Testis (tissue), 3 donors: ENCODE results near the gene CCDC120. TPM values are rescaled to one million over a fixed set of nuclear protein-coding genes. Genes with fewer than 3 reads are reported as not detected.
A peak's percentile ranks its signal among the peaks of the same experiment; 100 is the strongest.

Source experiments
- DNase-seq: peaks from one replicate; pipeline ENCODE4 v3.0.0-alpha.2; 2019
- H3K27ac ChIP-seq, 2 donors: fragments of 200-600 bp; sonication (generic); one replicate each; pipeline ENCODE4 v1.5.1; 2019
- H3K27me3 ChIP-seq: fragments of 200-600 bp; sonication (generic); one replicate; pipeline ENCODE4 v1.5.1; 2019
- H3K36me3 ChIP-seq: fragments of 200-600 bp; sonication (generic); one replicate; pipeline ENCODE4 v1.5.1; 2017; ENCODE audit warnings: low read depth; ENCODE audit errors: missing control alignments
- H3K4me1 ChIP-seq: fragments of 200-600 bp; sonication (generic); one replicate; pipeline ENCODE4 v1.5.1; 2019
- H3K4me3 ChIP-seq, 2 donors: fragments of 200-600 bp; sonication (generic); one replicate each; pipeline ENCODE4 v1.5.1; 2017 to 2019
- H3K9me3 ChIP-seq: fragments of 200-600 bp; sonication (generic); one replicate; pipeline ENCODE4 v1.5.1; 2017
- POLR2A ChIP-seq: fragments of 450-650 bp; IDR thresholded peaks from one replicate; pipeline ENCODE4 v1.6.1; 2017; ENCODE audit warnings: antibody characterized with exemption, mild to moderate bottlenecking, moderate library complexity
- WGBS, 2 donors: methylation state at CpG; one replicate each; pipeline ENCODE4 v1.1.5; 2018; 5-methylcytosine and 5-hydroxymethylcytosine counted together
- intact Hi-C: fragments of 100-400 bp; cut with DNase I; formaldehyde crosslinking; loops from one replicate; pipeline ENCODE4 v1.15.1; 2023; ENCODE audit warnings: low total_unique reads
- polyA plus RNA-seq: library from polyadenylated mRNA; stranded (reverse); fragments of 350-450 nt; fragmentation: Illumina TruSeq; extraction: RNeasy Lipid Tissue Mini Kit (QIAGEN cat#74804); gene quantifications from one replicate; pipeline ENCODE4 v1.2.3, GENCODE V29; 2014; ENCODE audit warnings: low read depth, low replicate concordance; ENCODE audit not compliant: insufficient read depth
- total RNA-seq, 2 donors: library from RNA; depleted of rRNA; stranded (reverse); fragments of >200 nt; gene quantifications; one replicate each; pipeline ENCODE4 v1.2.3, GENCODE V29; 2016
- TF ChIP-seq, protein P1 (sequence below), 3 experiments: fragments of 450-650 bp in 2 of 3; fragments of 200-600 bp in 1 of 3; sonication (generic) in 1 of 3; IDR thresholded peaks; one replicate each; pipeline ENCODE4 v1.5.1; 2016 to 2019; ENCODE audit warnings: antibody characterized with exemption in 3 of 3, mild to moderate bottlenecking in 2 of 3, moderate library complexity in 1 of 3

The CCDC120 gene
- total and polyA plus RNA-seq, 3 donors from 2014 or later = 7.5 to 11.2 (median 11.0) TPM

DNA sequence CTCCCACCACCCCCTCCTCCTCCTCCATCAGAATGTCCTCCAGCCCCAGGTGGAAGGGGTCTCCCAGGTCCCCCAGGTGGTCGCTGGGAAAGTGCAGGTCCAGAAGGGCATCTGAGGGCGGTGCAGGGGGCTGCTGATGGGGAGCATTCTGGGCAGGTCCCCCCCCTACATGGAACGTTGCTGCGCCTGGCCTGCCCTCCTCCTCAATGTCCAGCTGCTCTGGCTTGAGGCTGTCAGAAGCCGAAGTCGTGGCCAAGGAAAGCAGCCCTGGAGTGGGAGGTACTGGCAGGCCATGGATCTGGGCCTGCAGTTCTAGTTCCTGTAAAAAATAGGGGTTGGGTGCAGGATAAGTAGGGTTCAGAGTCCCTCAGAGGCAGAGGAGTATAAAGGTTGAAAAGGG lies 28.5 kb upstream of the CCDC120 start:
- WGBS, 2 donors = 70% methylated on average over 6 of the region's 6 CpGs; no CpG with 5 or more reads in 1 of the 2 donors

DNA sequence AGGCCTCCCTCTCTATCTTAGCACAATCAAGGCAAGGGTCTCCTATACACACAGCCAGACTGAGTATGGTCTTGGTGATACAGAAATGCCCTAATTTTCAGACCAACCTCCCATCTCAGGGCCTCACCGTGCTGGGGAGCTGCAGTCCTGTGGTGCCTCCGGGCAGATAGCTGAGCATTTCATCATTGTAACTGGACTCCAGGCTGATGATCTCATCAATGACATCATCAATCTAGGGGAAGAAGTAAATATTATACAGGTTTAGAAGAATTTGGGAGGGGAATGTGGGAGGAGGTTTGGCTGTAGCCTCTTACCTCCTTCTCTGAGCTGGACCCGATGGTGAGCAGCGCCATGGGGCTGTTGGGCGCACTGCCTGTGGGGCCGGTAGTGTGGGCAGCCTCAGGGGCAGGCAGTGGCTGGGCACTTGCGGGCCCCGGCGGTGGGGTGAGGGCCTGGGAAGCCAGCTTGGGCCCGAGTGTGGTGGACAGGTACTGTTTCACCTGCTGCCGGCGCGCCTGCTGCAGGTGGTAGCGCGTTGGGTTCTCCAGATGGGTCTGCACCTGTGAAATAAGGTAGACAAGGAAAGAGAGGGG lies 20.8 kb upstream of the CCDC120 start:
- intact Hi-C loops = no loop called here
- Histone ChIP-seq H3K27ac (no peak overlapping the region), H3K36me3 (no peaks in the 10 kb centered on the region), H3K4me3 (no peak overlapping the region), H3K4me1 (peaks cover 6% of the 10 kb centered on the region), H3K9me3 (no peaks in the 10 kb centered on the region), H3K27me3 (no peaks in the 10 kb centered on the region)
- no peak for DNase-seq
- 80 to 93% methylated on average over 1 to 15 of the region's 15 CpGs for WGBS, 2 donors
- no peak for TF ChIP-seq POLR2A
- TF ChIP-seq, protein P1, sequence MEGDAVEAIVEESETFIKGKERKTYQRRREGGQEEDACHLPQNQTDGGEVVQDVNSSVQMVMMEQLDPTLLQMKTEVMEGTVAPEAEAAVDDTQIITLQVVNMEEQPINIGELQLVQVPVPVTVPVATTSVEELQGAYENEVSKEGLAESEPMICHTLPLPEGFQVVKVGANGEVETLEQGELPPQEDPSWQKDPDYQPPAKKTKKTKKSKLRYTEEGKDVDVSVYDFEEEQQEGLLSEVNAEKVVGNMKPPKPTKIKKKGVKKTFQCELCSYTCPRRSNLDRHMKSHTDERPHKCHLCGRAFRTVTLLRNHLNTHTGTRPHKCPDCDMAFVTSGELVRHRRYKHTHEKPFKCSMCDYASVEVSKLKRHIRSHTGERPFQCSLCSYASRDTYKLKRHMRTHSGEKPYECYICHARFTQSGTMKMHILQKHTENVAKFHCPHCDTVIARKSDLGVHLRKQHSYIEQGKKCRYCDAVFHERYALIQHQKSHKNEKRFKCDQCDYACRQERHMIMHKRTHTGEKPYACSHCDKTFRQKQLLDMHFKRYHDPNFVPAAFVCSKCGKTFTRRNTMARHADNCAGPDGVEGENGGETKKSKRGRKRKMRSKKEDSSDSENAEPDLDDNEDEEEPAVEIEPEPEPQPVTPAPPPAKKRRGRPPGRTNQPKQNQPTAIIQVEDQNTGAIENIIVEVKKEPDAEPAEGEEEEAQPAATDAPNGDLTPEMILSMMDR (IDR thresholded peaks at IDR 0.05) = no peak

More for the DNA sequence above, 28.5 kb upstream of the CCDC120 start:
- DNase-seq = no peak
- no peak overlapping the region for H3K27ac ChIP-seq
- no peaks in the 10 kb centered on the region for H3K27me3 ChIP-seq
- intact Hi-C loops = no loop called here
- peaks cover 6% of the 10 kb centered on the region for H3K4me1 ChIP-seq
- H3K9me3 ChIP-seq = no peaks in the 10 kb centered on the region
- H3K4me3 ChIP-seq = no peak overlapping the region
- H3K36me3 ChIP-seq = no peaks in the 10 kb centered on the region
- TF ChIP-seq, protein P1 (IDR thresholded peaks at IDR 0.05) = no peak
- no peak for TF ChIP-seq POLR2A

DNA sequence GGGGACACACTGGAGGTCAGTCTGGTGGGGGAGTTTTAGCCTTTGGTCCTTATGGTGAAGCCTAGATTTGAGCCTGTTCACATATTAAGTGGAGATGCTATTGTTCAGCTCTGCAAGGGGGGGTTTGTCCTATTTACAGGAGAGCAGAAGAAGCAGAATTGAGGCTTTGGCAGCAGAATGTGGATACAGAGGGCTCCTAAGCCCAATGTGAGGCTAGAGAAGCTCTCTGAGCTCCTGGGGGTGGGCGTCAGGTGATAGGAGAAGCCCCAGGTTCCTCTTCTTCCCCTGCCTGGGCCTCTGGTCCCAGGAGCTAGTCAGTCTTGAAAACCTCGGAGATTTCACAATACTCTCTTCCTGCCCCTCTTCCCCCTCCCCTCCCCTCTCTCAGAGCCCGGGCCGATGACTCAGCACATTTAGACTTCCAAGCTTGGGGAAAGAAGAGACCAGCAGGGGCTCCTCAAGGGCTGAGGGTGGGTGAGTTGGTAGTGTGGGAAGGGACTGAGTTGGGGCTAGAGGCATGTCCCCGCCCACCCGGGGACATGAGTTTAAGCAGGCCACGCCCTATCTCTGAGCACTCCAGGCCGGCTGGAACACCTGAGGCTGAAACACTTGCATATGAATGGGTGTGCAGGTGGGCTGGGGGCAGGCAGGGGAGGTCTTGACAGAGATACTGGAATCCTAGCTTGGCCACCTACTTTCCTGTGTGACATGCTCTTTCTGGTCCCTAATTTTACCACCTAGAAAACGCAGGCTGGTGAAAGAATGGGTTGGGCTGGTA lies 19.0 kb upstream of the CCDC120 start:
- no peak for TF ChIP-seq POLR2A
- TF ChIP-seq, protein P1 (IDR thresholded peaks at IDR 0.05) = no peak
- H3K27ac ChIP-seq = peak overlapping the region; percentile 42 to 72
- no peaks in the 10 kb centered on the region for H3K9me3 ChIP-seq
- H3K4me1 ChIP-seq = no peaks in the 10 kb centered on the region
- no peaks in the 10 kb centered on the region for H3K36me3 ChIP-seq
- intact Hi-C loops = no loop called here
- 5 to 20% methylated on average over 4 to 9 of the region's 9 CpGs for WGBS, 2 donors
- no peaks in the 10 kb centered on the region for H3K27me3 ChIP-seq
- peak; percentile 69 for DNase-seq
- H3K4me3 ChIP-seq = no peak overlapping the region

DNA sequence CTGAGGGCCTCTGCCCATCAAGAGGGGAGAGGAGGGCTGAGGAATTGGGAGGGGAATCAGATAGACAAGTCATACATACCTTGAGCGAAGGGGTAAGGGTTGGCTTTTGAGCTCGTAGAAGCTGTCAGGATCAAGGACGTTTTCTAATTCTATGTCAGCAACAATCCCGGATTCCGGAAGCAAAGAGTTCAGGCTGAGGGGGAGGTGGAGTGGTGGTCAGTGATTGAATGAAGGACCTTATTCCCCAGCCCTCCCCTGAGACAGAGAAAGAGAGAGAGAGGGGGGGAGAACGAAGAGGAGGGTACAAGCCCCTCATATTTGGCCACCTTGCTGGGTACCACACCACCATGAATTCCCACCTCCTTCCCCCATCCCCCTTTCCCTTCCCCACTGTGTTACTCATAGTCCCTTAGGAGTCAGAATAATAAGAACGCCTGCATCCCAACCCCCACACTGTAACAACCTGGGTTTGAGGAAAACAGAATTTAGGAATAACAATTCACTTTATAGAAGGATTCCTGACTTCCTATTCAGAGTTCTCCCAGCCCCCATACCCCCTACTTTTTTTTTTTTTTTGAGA lies 18.3 kb upstream of the CCDC120 start:
- Histone ChIP-seq H3K36me3 (no peaks in the 10 kb centered on the region), H3K9me3 (no peaks in the 10 kb centered on the region), H3K4me3 (no peak overlapping the region), H3K27me3 (no peaks in the 10 kb centered on the region), H3K27ac (peak overlapping the region; percentile 42 to 72), H3K4me1 (no peaks in the 10 kb centered on the region)
- intact Hi-C loops = no loop called here
- no peak for DNase-seq
- 19 to 36% methylated on average over 7 of the region's 7 CpGs for WGBS, 2 donors
- TF ChIP-seq, protein P1 (IDR thresholded peaks at IDR 0.05) = no peak
- TF ChIP-seq POLR2A = no peak
